ENCODE results near the gene RAPGEF5.

Gene RAPGEF5

DNA sequence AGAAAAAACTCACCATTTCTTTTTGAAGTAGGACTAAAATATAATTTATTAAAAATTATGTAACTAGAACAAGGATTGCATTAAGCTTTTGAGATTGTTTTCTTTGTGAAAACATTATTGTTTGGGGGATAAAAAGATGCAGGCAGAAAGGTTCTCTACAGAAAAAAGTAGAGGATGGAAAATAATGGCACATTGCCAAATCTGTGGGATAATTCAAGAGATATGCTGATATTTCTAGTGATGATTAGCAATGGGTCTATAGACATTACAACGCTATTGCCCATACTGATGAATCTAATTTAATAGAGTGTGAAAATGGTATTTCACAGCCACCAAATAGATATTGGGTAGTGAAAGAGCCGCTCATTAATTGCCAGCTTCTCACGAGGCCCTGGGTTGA is 204.3 kb downstream of the RAPGEF5 start:
- Mint-ChIP-seq H3K27me3 (peaks cover 42% of the 10 kb centered on the region), H3K4me1 (no peaks in the 10 kb centered on the region), H3K36me3 (ENCODE audit: insufficient read depth) (no peaks in the 10 kb centered on the region), H3K27ac (ENCODE audit: low read depth) (no peak overlapping the region), H3K4me3 (no peak overlapping the region), H3K9me3 (no peaks in the 10 kb centered on the region)
- ATAC-seq (replicated peaks; ENCODE audit: extremely low read depth, poor library complexity, severe bottlenecking) (no peak), DNase-seq (ENCODE audit: low spot score in 2 of 2) (no peak)

DNA sequence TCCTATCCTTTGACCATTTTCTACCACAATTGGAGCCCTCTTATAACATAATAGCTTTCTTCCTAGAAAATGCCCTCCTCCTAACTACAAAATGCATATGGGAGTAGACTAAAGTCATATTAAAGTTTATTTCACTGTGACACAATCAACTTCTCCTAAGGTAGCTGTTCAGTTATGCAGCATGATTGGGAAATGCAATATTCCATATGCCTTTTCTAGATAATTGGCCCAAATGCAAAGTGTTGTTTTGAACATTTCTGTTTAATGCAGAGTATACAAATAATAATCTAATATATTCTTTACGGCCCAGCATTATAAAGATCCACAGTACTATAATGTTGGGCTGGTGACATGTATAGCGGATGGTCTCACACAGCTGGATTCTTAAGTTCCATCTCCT is 205.1 kb downstream of the RAPGEF5 start:
- H3K4me3 Mint-ChIP-seq: no peak overlapping the region
- no peak for DNase-seq (ENCODE audit: low spot score in 2 of 2)
- ATAC-seq (replicated peaks; ENCODE audit: extremely low read depth, poor library complexity, severe bottlenecking): no peak
- no peaks in the 10 kb centered on the region for H3K4me1 Mint-ChIP-seq
- peaks cover 35% of the 10 kb centered on the region for H3K27me3 Mint-ChIP-seq
- no peak overlapping the region for H3K27ac Mint-ChIP-seq (ENCODE audit: low read depth)
- H3K36me3 Mint-ChIP-seq (ENCODE audit: insufficient read depth): no peaks in the 10 kb centered on the region
- H3K9me3 Mint-ChIP-seq: no peaks in the 10 kb centered on the region

DNA sequence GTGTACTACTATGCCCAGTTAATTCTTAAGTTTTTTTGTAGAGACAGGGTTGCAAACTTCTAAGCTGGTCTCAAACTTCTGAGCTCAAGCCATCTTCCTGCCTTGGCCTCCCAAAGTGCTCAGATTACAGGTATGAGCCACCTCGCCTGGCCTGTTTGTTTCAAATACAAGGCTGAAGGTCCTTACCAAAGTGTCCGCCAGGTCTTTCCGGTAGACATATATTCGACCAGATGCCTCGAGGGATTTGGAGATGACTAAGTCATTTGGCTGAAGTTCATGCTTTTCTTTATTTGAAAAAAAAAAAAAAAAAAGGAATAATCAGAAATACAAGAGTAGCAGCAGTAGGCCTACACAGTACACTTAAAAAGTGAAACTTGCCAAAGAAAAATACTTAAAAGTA is 206.7 kb downstream of the RAPGEF5 start:
- no peaks in the 10 kb centered on the region for H3K4me1 Mint-ChIP-seq
- H3K27ac Mint-ChIP-seq (ENCODE audit: low read depth): no peak overlapping the region
- H3K4me3 Mint-ChIP-seq: no peak overlapping the region

DNA sequence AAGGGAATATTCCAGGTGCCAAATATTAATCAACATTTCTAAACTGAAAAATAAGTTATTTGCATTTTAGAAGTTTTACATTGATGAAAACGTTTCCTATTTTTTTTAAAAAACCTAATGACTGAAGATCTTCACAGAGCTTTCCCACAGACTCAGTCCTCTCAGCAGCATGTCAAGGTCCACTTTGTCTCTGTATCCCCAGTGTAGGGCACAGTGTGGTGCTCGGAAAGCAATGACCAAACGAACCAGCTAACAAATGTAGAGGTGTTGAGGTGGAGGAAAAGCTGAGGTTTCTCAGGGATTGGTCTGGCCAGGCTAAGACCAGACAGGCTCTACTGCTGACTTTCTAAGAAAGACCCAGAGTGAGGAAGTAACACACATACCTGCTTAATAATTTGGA is 209.1 kb downstream of the RAPGEF5 start:
- Mint-ChIP-seq H3K4me1 (no peaks in the 10 kb centered on the region), H3K9me3 (no peaks in the 10 kb centered on the region), H3K36me3 (ENCODE audit: insufficient read depth) (no peaks in the 10 kb centered on the region), H3K27ac (ENCODE audit: low read depth) (no peak overlapping the region), H3K4me3 (no peak overlapping the region), H3K27me3 (peaks cover 31% of the 10 kb centered on the region)
- DNase-seq (ENCODE audit: low spot score in 2 of 2) (no peak), ATAC-seq (replicated peaks; ENCODE audit: extremely low read depth, poor library complexity, severe bottlenecking) (no peak)

More for the DNA sequence above, 206.7 kb downstream of the RAPGEF5 start:
- DNase-seq (ENCODE audit: low spot score in 2 of 2) (no peak), ATAC-seq (replicated peaks; ENCODE audit: extremely low read depth, poor library complexity, severe bottlenecking) (no peak)
- no peaks in the 10 kb centered on the region for H3K36me3 Mint-ChIP-seq (ENCODE audit: insufficient read depth)
- H3K9me3 Mint-ChIP-seq: no peaks in the 10 kb centered on the region
- H3K27me3 Mint-ChIP-seq: peaks cover 18% of the 10 kb centered on the region

DNA sequence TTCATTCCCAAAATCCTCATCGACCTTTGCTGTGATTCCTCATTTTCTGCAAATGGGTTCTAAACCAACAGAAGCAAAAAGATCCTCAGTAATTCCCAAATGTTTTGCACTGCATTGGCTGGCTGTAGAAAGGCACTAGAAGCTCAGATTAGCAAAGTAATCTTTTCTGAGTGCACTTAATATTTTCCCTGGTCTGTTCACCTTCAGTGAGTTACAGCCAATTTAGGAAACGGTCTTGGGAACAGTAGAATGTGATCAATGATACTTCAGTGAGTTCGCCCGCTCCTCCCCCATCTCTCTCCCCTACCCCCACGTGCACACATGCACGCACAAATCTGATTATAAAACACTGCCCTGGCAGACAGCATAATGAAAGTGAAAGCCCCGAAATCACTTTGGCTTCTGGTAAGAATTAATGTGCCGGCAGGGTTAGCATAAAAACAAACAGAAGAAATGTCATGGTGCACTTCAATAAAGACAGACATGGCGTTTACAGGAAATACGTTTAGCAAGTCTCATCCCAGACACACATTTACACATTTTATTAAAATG is 209.9 kb downstream of the RAPGEF5 start:
- Mint-ChIP-seq H3K4me3 (no peak overlapping the region), H3K4me1 (no peaks in the 10 kb centered on the region), H3K27me3 (peaks cover 39% of the 10 kb centered on the region), H3K27ac (ENCODE audit: low read depth) (no peak overlapping the region), H3K9me3 (no peaks in the 10 kb centered on the region), H3K36me3 (ENCODE audit: insufficient read depth) (no peaks in the 10 kb centered on the region)
- ATAC-seq (replicated peaks; ENCODE audit: extremely low read depth, poor library complexity, severe bottlenecking): no peak
- no peak for DNase-seq (ENCODE audit: low spot score in 2 of 2)

DNA sequence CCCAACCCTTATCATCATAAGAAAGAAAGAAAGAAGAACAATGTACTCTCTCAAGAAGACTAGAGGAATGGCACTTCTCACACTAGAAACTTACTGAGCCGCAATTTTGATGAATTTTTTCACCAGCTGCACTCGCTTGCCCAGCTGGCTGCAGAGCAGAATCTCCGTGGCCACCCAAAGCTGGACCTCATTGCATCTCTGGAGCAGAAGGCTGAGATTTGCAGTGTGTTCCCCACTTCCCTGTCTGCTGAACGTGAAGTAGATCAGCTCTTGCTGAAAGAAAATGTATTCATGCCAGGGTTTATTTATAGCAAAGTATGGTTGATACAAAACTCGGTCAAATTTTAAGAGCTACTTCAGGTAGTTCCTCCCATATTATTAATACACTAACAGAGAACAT is 212.0 kb downstream of the RAPGEF5 start:
- ATAC-seq (replicated peaks; ENCODE audit: extremely low read depth, poor library complexity, severe bottlenecking) (no peak), DNase-seq (ENCODE audit: low spot score in 2 of 2) (no peak)
- no peak overlapping the region for H3K4me3 Mint-ChIP-seq
- H3K27ac Mint-ChIP-seq (ENCODE audit: low read depth): no peak overlapping the region
- H3K4me1 Mint-ChIP-seq: no peaks in the 10 kb centered on the region
- H3K36me3 Mint-ChIP-seq (ENCODE audit: insufficient read depth): no peaks in the 10 kb centered on the region
- peaks cover 42% of the 10 kb centered on the region for H3K27me3 Mint-ChIP-seq
- H3K9me3 Mint-ChIP-seq: no peaks in the 10 kb centered on the region

DNA sequence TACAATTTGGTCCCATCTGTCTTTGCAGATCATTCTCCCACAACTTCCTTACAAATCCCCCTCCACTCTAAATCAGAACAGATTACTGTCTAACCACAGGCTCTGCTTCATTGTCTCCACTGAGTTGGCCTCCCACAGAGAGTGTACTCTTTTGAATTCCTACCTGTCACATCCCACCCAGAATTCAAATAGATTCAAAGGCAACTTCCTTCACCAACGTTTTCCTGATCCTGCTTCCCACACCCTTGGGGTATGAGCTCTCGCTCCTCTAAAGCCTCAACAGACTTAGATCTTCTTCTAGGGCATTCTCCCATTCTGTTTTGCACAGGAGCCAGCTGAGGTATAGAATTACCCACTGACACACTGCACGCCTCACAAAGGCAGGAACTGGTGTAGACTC is 213.5 kb downstream of the RAPGEF5 start:
- no peaks in the 10 kb centered on the region for H3K9me3 Mint-ChIP-seq
- no peak for DNase-seq (ENCODE audit: low spot score in 2 of 2)
- no peaks in the 10 kb centered on the region for H3K4me1 Mint-ChIP-seq
- H3K4me3 Mint-ChIP-seq: no peak overlapping the region
- H3K27me3 Mint-ChIP-seq: peaks cover 36% of the 10 kb centered on the region
- no peak overlapping the region for H3K27ac Mint-ChIP-seq (ENCODE audit: low read depth)
- no peaks in the 10 kb centered on the region for H3K36me3 Mint-ChIP-seq (ENCODE audit: insufficient read depth)
- no peak for ATAC-seq (replicated peaks; ENCODE audit: extremely low read depth, poor library complexity, severe bottlenecking)

DNA sequence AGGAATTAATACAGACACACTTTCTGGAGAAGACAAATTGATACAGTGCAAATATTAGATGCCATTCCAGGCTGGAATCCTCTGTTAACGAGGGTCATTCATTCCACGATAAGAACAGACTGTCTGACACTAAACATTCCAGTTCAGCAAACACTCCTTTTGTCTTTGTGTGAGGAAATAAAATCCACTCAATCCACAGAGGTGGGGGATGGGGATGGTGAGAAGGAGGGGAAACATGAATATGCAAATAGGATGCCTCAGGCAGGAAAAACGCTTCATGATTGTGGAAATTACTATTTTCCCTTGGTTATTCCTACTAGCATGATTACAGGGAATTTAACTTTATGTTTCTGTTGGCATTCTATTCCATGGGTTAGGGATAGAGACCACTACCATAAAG is 214.4 kb downstream of the RAPGEF5 start:
- Mint-ChIP-seq H3K36me3 (ENCODE audit: insufficient read depth) (no peaks in the 10 kb centered on the region), H3K27ac (ENCODE audit: low read depth) (no peak overlapping the region), H3K4me3 (no peak overlapping the region), H3K27me3 (peaks cover 30% of the 10 kb centered on the region), H3K4me1 (no peaks in the 10 kb centered on the region), H3K9me3 (no peaks in the 10 kb centered on the region)
- DNase-seq (ENCODE audit: low spot score in 2 of 2) (no peak), ATAC-seq (replicated peaks; ENCODE audit: extremely low read depth, poor library complexity, severe bottlenecking) (no peak)

DNA sequence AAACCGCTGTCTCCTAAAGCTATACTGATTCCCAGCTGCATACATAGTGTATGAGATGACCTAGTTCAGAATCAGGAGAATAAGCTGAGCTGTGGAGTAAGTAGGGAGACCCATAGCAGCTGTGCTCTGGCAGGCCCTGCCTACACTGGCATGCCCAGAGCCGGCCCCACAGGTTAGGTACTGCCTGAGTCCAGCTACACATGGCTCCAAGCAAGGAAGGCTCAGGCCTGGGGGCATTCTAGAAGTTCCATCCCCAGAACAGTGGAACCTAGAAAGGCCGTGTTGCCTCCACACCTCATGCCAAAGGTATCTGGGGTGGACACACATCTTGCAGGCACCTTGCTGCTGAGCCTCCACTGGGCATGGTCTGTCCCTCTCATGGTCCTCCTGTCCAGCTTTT is 215.6 kb downstream of the RAPGEF5 start:
- Mint-ChIP-seq H3K36me3 (ENCODE audit: insufficient read depth) (no peaks in the 10 kb centered on the region), H3K27me3 (peaks cover 30% of the 10 kb centered on the region), H3K9me3 (no peaks in the 10 kb centered on the region), H3K27ac (ENCODE audit: low read depth) (no peak overlapping the region), H3K4me1 (no peaks in the 10 kb centered on the region), H3K4me3 (no peak overlapping the region)
- DNase-seq (ENCODE audit: low spot score in 2 of 2) (no peak), ATAC-seq (replicated peaks; ENCODE audit: extremely low read depth, poor library complexity, severe bottlenecking) (no peak)

DNA sequence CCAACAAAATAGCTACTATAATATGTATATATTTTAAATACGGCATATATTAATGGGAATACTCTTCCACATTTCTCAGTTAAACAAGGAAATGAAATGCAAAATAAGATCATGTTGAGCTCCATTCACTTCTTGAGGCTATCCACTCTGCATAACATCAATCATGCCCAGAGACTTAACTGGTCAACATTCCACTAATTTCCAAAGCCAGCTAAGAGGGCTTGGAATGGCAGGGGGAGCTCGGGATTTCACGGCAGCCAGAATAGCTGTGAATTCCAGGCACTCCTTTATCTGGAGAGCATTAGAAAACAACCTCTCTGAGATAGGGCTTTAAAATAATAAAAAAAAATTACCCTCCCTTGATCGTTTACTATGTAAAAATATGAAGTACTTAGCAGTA is 216.4 kb downstream of the RAPGEF5 start:
- Mint-ChIP-seq H3K4me1 (no peaks in the 10 kb centered on the region), H3K4me3 (no peak overlapping the region), H3K9me3 (no peaks in the 10 kb centered on the region), H3K27ac (ENCODE audit: low read depth) (no peak overlapping the region), H3K27me3 (peaks cover 30% of the 10 kb centered on the region), H3K36me3 (ENCODE audit: insufficient read depth) (no peaks in the 10 kb centered on the region)
- ATAC-seq (replicated peaks; ENCODE audit: extremely low read depth, poor library complexity, severe bottlenecking): no peak
- no peak for DNase-seq (ENCODE audit: low spot score in 2 of 2)

DNA sequence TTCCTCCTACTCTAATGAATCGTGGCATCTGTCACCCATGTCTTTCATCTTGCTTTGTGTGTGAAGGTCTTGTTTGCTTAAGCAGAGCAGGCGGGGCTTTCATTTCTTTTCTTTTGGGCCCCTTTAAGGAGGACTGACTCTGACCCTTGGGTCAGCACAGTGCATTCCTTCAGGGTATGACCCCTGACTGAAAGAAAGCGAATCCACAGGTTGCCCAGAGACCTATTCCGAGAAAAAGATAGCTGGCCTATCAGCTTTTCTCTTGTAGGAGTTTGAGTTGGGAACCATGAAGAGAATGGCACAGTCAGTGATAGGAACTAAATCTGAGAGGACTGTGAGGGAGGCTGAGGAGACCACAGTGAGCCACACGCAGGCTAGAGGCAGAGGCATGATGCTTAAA is 218.1 kb downstream of the RAPGEF5 start:
- Mint-ChIP-seq H3K27ac (ENCODE audit: low read depth) (no peak overlapping the region), H3K4me1 (no peaks in the 10 kb centered on the region), H3K4me3 (no peak overlapping the region), H3K27me3 (peaks cover 24% of the 10 kb centered on the region), H3K36me3 (ENCODE audit: insufficient read depth) (no peaks in the 10 kb centered on the region), H3K9me3 (no peaks in the 10 kb centered on the region)
- ATAC-seq (replicated peaks; ENCODE audit: extremely low read depth, poor library complexity, severe bottlenecking): no peak
- no peak for DNase-seq (ENCODE audit: low spot score in 2 of 2)

DNA sequence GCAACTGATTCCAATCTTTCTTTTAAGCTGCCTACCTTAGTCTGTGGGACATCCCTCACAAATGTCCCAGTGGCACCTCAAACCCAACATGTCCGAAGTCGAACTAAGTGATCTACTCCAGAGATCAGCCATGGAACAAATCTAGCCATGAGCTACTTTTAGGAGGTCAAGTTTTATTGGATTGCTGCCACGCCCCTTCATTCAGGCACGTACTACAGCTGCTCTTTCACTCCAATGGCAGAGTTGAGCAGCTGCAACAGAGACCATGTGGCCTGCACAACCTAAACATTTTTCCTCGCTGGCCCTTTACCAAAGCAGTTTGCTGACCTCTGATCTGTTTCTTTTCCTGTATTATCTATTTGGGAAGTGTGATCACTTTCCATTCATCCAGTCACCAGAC is 218.8 kb downstream of the RAPGEF5 start:
- no peaks in the 10 kb centered on the region for H3K9me3 Mint-ChIP-seq
- no peak overlapping the region for H3K4me3 Mint-ChIP-seq
- peaks cover 24% of the 10 kb centered on the region for H3K27me3 Mint-ChIP-seq
- no peaks in the 10 kb centered on the region for H3K4me1 Mint-ChIP-seq
- ATAC-seq (replicated peaks; ENCODE audit: extremely low read depth, poor library complexity, severe bottlenecking): no peak
- H3K27ac Mint-ChIP-seq (ENCODE audit: low read depth): no peak overlapping the region
- no peaks in the 10 kb centered on the region for H3K36me3 Mint-ChIP-seq (ENCODE audit: insufficient read depth)
- DNase-seq (ENCODE audit: low spot score in 2 of 2): no peak

DNA sequence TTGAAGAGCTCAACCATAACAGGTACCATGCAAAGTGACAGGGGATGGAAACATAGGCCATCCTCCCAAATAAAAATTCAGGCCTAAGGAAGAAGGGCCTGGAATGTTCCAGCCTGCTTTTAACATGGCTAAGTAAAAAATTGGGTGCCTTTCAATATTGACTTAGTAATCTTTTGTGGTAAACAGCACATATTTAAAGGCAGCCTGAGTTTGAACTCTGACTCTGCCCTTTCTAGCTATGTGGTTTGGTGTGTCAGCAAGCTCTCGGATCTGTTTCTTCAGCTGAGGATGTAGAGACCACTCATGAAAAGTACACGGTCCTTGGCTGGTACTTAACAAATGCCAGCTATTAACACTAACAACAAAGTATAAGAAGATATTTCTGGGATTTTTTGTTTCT is 219.5 kb downstream of the RAPGEF5 start:
- ATAC-seq (replicated peaks; ENCODE audit: extremely low read depth, poor library complexity, severe bottlenecking) (no peak), DNase-seq (ENCODE audit: low spot score in 2 of 2) (no peak)
- Mint-ChIP-seq H3K27ac (ENCODE audit: low read depth) (no peak overlapping the region), H3K36me3 (ENCODE audit: insufficient read depth) (no peaks in the 10 kb centered on the region), H3K4me3 (no peak overlapping the region), H3K4me1 (no peaks in the 10 kb centered on the region), H3K9me3 (no peaks in the 10 kb centered on the region), H3K27me3 (peaks cover 24% of the 10 kb centered on the region)

DNA sequence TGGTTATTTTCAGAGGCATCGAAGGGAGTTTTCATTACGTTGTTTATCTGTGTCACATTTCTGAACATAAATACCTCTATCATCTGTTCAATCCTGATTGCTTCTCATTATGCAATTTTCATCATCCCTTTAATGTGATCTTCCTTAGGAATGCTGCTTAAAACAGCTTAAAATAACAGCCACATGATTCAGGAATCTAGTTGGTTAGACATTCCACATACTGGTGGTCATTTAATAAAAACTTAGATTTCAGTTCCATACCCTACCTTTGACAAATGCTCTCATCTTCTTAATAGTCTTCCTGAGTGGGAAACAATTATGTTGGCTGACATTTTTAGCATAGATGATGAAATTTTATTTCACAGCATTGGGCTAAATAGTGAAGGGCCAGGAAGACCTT is 219.9 kb downstream of the RAPGEF5 start:
- DNase-seq (ENCODE audit: low spot score in 2 of 2): no peak

More for the DNA sequence above, 219.9 kb downstream of the RAPGEF5 start:
- ATAC-seq (replicated peaks; ENCODE audit: extremely low read depth, poor library complexity, severe bottlenecking): no peak
- no peaks in the 10 kb centered on the region for H3K36me3 Mint-ChIP-seq (ENCODE audit: insufficient read depth)
- no peaks in the 10 kb centered on the region for H3K9me3 Mint-ChIP-seq
- H3K27me3 Mint-ChIP-seq: peaks cover 23% of the 10 kb centered on the region
- no peaks in the 10 kb centered on the region for H3K4me1 Mint-ChIP-seq
- H3K27ac Mint-ChIP-seq (ENCODE audit: low read depth): no peak overlapping the region
- no peak overlapping the region for H3K4me3 Mint-ChIP-seq

Data from central memory CD8-positive, alpha-beta T cell (primary cell).